OCI-LY3 (cell line): ENCODE data around the gene TTC23.

Source experiments
- CTCF ChIP-seq: fragments of 200-600, 300-600 bp; sonication (generic); IDR thresholded peaks from 2 replicates; pipeline ENCODE4 v1.5.1; 2014; ENCODE audit warnings: antibody characterized with exemption, low read length, low read depth
- EZH2phosphoT487 ChIP-seq: fragments of 200-600 bp; shearing (Covaris generic); IDR thresholded peaks from 2 replicates; pipeline ENCODE4 v1.6.1; 2018; ENCODE audit warnings: antibody characterized with exemption, mixed run types, low read depth

GRCh38 chr15:99126930-99127329 is 122.5 kb downstream of the TTC23 start:
- no peak for TF ChIP-seq CTCF
- no peak for TF ChIP-seq EZH2phosphoT487
